Large intestine (tissue), 3 donors: ENCODE results near the gene WNT9A. TPM values are rescaled to one million over a fixed set of nuclear protein-coding genes. Genes with fewer than 3 reads are reported as not detected.
A peak's percentile ranks its signal among the peaks of the same experiment; 100 is the strongest.

Source experiments
- DNase-seq, 2 donors: peaks; one replicate each; pipeline versions ENCODE4 v3.0.0 to v3.0.0-alpha.2; 2013
- H3K27ac ChIP-seq: one replicate; pipeline ENCODE4 v1.5.1; 2013; ENCODE audit warnings: low read length
- H3K27me3 ChIP-seq: 2 replicates; pipeline ENCODE4 v1.6.1; 2013; ENCODE audit warnings: low read length; ENCODE audit not compliant: control insufficient read depth, insufficient read depth
- H3K36me3 ChIP-seq: 2 replicates; pipeline ENCODE4 v1.6.1; 2013; ENCODE audit warnings: low read length; ENCODE audit not compliant: control insufficient read depth, insufficient read depth
- H3K4me1 ChIP-seq: one replicate; pipeline ENCODE4 v1.6.1; 2013; ENCODE audit warnings: low read length; ENCODE audit not compliant: control insufficient read depth, insufficient read depth
- H3K4me3 ChIP-seq: one replicate; pipeline ENCODE4 v1.5.1; 2013; ENCODE audit warnings: low read length
- H3K9me3 ChIP-seq: one replicate; pipeline ENCODE4 v1.6.1; 2013; ENCODE audit warnings: mild to moderate bottlenecking, low read depth, low read length, moderate library complexity; ENCODE audit not compliant: control insufficient read depth
- WGBS: methylation state at CpG from one replicate; pipeline ENCODE4 v1.1.5; 2013; ENCODE audit warnings: low lambda C conversion rate; ENCODE audit not compliant: insufficient coverage; 5-methylcytosine and 5-hydroxymethylcytosine counted together
- polyA plus RNA-seq: library from polyadenylated mRNA; unstranded; fragments of 120-200 nt; gene quantifications from one replicate; pipeline ENCODE4 v1.2.1, GENCODE V29; 2013

The WNT9A gene
- polyA plus RNA-seq, 1 donor: 5.1 TPM

DNA sequence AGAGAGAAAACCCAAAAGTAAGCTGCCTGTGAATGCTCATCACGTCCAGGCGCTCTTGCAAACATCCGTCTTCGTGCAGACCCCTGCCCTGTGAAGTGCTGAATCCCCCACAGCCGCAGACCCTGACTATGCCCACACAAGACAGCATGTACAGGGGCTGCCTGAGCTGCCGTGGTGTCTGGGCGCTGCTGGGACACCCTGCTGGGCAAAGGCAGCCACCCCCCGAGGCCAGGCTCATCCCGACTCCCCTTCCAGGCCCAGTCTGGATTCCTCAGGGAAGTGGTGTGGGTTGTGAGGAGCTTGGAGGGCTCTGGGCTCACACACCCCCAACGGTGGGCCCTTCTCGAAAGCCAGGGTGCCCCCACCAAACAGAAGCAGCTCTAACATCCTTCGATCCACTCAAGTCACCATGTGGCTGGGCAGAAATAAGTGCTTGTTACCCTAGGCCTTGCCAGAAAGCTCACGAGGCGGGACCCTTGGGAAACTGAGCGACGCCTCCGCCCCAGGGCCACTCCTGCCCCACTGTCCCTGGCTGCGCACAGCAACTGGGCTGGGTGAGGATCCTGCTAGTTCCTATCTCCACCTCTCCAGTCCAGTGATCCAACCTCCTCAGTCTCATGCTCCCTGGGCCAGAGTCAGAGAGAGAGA, 4.8 kb upstream of the WNT9A start:
- H3K4me1 ChIP-seq: peaks cover 8% of the 10 kb centered on the region
- H3K36me3 ChIP-seq: no peaks in the 10 kb centered on the region
- no peaks in the 10 kb centered on the region for H3K9me3 ChIP-seq
- no peak overlapping the region for H3K4me3 ChIP-seq
- H3K27me3 ChIP-seq: peaks cover 15% of the 10 kb centered on the region
- no peak overlapping the region for H3K27ac ChIP-seq
- no peak for DNase-seq
- no CpG with 5 or more reads among the region's 18 CpGs for WGBS

DNA sequence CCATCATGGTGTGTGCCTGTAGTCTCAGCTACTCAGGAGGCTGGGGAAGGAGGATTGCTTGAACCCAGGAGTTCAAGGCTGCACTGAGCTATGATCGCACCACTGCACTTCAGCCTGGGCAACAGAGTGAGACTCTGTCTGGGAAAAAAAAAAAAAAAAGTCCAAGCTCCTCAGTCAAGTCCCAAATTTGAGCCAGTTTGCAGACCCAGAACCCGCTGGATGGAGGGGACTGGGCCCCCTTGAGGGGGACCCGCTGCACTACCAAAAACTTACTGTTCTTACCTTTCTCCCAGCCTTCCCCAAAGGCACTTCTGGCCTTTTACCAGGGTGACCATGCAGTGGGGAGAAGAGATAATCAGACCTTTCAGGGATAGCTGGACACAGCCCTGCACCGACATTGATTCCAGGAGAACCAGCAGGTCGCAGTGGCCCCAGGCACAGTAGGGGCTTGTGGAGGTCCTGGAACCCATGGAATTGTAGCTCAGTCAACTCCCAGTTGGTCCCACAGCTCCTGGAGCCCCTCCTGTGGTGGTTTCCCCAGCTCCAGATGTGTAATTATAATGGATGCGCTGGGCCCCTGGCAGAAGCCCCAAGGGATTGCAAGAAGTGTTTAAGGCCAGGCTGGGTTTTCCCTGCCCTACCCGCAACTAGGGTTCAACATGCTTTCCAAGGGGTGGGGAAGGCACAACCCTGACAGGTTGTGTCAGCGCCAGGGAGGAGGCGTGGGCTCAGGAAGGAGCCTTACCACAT, 4.1 kb upstream of the WNT9A start:
- H3K36me3 ChIP-seq: no peaks in the 10 kb centered on the region
- no peak overlapping the region for H3K4me3 ChIP-seq
- no peaks in the 10 kb centered on the region for H3K9me3 ChIP-seq
- no peak for DNase-seq
- WGBS: no CpG with 5 or more reads among the region's 9 CpGs
- peaks cover 21% of the 10 kb centered on the region for H3K27me3 ChIP-seq
- no peak overlapping the region for H3K27ac ChIP-seq
- H3K4me1 ChIP-seq: peaks cover 12% of the 10 kb centered on the region

GRCh38 chr1:227950735-227951346, 3.1 kb upstream of the WNT9A start:
- H3K9me3 ChIP-seq: no peaks in the 10 kb centered on the region
- H3K36me3 ChIP-seq: no peaks in the 10 kb centered on the region
- peaks cover 21% of the 10 kb centered on the region for H3K27me3 ChIP-seq
- no peak overlapping the region for H3K27ac ChIP-seq
- H3K4me1 ChIP-seq: peaks cover 17% of the 10 kb centered on the region
- 100% methylated on average over 2 of the region's 8 CpGs for WGBS
- H3K4me3 ChIP-seq: no peak overlapping the region
- DNase-seq: no peak

DNA sequence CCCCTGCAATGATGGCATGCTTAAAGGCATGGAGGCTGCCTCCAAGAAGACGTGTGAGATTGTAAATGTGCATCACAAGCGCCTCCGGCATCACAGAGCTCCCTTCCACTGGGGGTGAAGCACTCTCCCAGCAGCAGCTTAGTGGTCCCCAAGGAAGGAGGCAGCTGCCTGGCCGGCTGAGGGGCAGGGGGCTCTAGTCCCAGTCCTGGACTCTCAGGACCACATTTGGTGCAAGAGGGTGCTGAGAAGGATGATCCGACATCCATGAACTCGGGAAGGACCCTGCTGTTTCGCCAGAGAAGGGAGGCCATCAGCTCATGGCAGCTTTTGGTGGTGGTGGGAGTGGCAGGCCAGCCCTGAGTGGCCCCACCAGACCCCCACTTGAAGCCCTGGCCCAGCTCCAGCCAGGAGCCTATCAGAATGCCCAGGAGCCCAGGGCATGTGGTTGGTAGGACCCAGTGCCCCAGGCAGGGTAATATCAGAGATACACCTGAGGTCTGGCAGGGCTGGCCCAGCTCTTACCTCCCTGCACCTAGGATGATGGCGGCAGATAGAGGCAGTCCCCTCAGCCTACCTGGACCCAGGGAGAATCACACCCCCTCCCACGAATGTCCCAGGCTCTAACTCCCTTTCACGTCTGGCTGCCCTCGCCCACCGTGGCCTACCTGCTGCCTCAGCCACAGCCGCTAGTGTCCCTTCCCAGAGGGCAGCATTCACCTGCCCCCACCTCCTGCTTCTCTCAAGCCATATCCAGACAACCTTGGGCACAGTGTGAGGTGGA, 2.4 kb upstream of the WNT9A start:
- Histone ChIP-seq H3K27me3 (peaks cover 21% of the 10 kb centered on the region), H3K4me3 (no peak overlapping the region), H3K4me1 (peaks cover 24% of the 10 kb centered on the region), H3K36me3 (no peaks in the 10 kb centered on the region), H3K9me3 (no peaks in the 10 kb centered on the region), H3K27ac (no peak overlapping the region)
- WGBS: 100% methylated on average over 2 of the region's 13 CpGs
- DNase-seq: no peak

- DNase-seq: no peak
- no CpG with 5 or more reads among the region's 11 CpGs for WGBS
- Histone ChIP-seq H3K36me3 (no peaks in the 10 kb centered on the region), H3K27ac (no peak overlapping the region), H3K27me3 (peaks cover 21% of the 10 kb centered on the region), H3K9me3 (no peaks in the 10 kb centered on the region), H3K4me1 (peaks cover 26% of the 10 kb centered on the region), H3K4me3 (no peak overlapping the region)
These were observed 1.7 kb upstream of the WNT9A start for GRCh38 chr1:227949341-227949921.

DNA sequence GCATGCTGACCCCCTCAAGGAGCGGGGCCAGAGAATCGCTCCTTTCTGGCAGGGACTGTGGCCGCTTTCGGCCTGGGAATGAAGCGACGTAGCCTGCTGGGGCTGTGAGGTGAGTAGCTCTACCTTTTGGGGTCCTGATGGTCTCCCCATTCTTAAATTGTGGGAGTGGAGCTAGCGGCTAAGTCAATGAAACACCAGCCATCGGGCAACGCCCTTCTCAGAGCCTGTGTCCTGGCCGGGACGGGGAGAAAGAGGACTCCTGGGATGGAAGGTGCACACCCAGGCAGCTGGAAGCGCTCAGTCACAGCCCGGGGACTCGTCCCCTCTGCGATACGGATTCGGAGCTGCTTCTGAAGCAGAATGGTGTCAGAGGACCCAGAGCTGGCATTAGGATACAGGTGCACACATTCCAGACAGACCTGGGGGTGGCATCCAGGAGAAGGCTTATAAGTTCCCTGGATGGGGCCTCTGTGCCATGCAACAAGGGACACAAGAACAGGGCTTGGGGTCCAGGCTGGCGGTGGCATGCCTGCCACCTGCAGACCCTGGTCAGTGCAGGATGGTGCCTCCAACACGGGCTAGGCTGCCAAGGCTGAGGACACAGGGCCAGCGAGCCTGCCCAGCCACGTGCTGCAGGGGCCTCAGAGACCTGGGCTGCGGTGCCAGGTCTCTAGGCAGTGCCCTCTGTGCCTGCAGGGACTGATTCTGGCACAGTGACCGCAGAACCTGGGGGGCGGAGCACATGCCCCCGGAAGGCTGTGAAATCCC, 945 bp upstream of the WNT9A start:
- Histone ChIP-seq H3K4me3 (peak overlapping the region; percentile 35), H3K27me3 (peaks cover 21% of the 10 kb centered on the region)
- peak in 1 of 2 donors; percentile 37 for DNase-seq

GRCh38 chr1:227947386-227947675, 401 bp downstream of the WNT9A start:
- Histone ChIP-seq H3K27me3 (peaks cover 21% of the 10 kb centered on the region), H3K4me1 (peaks cover 28% of the 10 kb centered on the region), H3K4me3 (peak overlapping the region; percentile 43), H3K9me3 (no peaks in the 10 kb centered on the region), H3K27ac (peak overlapping the region; percentile 53), H3K36me3 (no peaks in the 10 kb centered on the region)
- peak in 1 of 2 donors; percentile 50 for DNase-seq
- no CpG with 5 or more reads among the region's 36 CpGs for WGBS

More for the DNA sequence above, 945 bp upstream of the WNT9A start:
- Histone ChIP-seq H3K9me3 (no peaks in the 10 kb centered on the region), H3K36me3 (no peaks in the 10 kb centered on the region), H3K4me1 (peaks cover 28% of the 10 kb centered on the region), H3K27ac (peak overlapping the region; percentile 15)
- WGBS: no CpG with 5 or more reads among the region's 25 CpGs

- H3K4me1 ChIP-seq: peaks cover 28% of the 10 kb centered on the region
- H3K4me3 ChIP-seq: peak overlapping the region; percentile 43
- peaks cover 21% of the 10 kb centered on the region for H3K27me3 ChIP-seq
- no peaks in the 10 kb centered on the region for H3K9me3 ChIP-seq
- no CpG with 5 or more reads among the region's 61 CpGs for WGBS
- peak; percentile 69 to 76 for DNase-seq
- H3K36me3 ChIP-seq: no peaks in the 10 kb centered on the region
- H3K27ac ChIP-seq: peak overlapping the region; percentile 53
These were observed 927 bp downstream of the WNT9A start for GRCh38 chr1:227946624-227947385.

DNA sequence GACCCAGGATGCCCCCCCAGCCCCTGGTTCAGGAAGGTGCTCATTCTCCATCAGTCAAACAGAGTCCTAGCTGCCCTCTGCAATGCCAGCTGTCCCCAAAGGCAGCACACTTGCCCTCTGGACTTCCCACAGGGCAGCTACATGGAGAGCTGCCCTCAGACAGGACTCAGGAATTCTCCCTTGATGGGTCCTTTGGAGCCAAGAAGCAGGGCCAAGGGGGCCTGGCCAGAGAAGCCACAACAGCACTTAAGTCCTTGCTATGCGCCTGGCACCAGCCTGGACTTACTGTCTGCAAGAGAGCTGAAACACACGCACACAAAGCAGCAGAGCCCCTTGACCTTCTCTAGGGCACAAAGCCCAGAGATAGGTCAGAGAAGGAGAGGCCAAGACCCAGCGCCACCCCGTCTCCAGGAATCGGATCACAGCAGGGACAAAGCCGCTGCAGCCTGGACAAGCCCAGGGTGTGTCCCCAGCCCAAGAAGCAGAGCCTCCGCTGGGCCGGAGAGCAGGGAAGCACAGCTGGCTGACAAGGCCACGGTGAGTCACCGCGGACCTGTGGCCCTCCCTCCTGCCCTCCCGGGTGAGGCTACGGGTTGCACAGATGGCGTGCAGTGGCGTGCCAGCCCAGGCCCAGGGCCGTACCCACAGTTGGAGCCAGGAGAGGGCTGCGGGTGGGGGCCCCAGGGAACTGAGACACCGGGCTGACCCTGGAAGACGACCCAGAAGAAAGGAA, 1.7 kb downstream of the WNT9A start:
- Histone ChIP-seq H3K4me3 (peak overlapping the region; percentile 6), H3K9me3 (no peaks in the 10 kb centered on the region), H3K36me3 (no peaks in the 10 kb centered on the region), H3K27me3 (peaks cover 21% of the 10 kb centered on the region), H3K27ac (peak overlapping the region; percentile 73), H3K4me1 (peaks cover 28% of the 10 kb centered on the region)
- peak; percentile 49 to 70 for DNase-seq
- WGBS: 0% methylated on average over 1 of the region's 19 CpGs
